GM12878 (cell line): ENCODE results near the gene C9orf40. TPM values are rescaled to one million over a fixed set of nuclear protein-coding genes. Genes with fewer than 3 reads are reported as not detected.

ENCODE experiments used
- ATAC-seq: fragments of 200-7000 bp; cut with Tn5 transposase; 3 replicates; pipeline ENCODE4 v1.9.1; 2020; ENCODE audit warnings: mild to moderate bottlenecking, moderate library complexity
- BruUV-seq: library from RNA; stranded (reverse); fragments of 400-500 nt; replicated peaks from 2 replicates; lab custom pipeline; 2021; lab: Mats Ljungman, UMichigan
- CTCF ChIA-PET: fragments of 300-600 bp; sonication (Branson Sonifier 250); formaldehyde crosslinking; extraction: SDS; loops from one replicate; lab custom pipeline; 2021; ENCODE audit warnings: inconsistent platforms; lab: Yijun Ruan, JAX
- POLR2A ChIA-PET: fragments of 350-600 bp; formaldehyde crosslinking; extraction: SDS; loops from one replicate; lab custom pipeline; 2021; ENCODE audit warnings: inconsistent platforms; lab: Charles Lee
- RAD21 ChIA-PET: fragments of 300-600 bp; sonication (Branson Sonifier 250); formaldehyde crosslinking; loops from one replicate; lab custom pipeline; 2023; ENCODE audit warnings: antibody characterized with exemption; ENCODE audit not compliant: unreplicated experiment; lab: Charles Lee
- SMC1A ChIA-PET: fragments of 300-600 bp; sonication (Branson Sonifier 250); formaldehyde crosslinking; loops from one replicate; lab custom pipeline; 2023; ENCODE audit not compliant: unreplicated experiment, uncharacterized antibody; lab: Charles Lee
- DNase-seq: peaks from one replicate; pipeline ENCODE4 v3.0.0-alpha.2; 2011; ENCODE audit warnings: low read depth, low spot score
- FAIRE-seq: peaks from 3 replicates; lab custom pipeline; 2011; peaks lifted over from hg19 to GRCh38; lab: Jason Lieb, UNC
- H2AFZ ChIP-seq: 2 replicates; pipeline ENCODE4 v1.6.0; 2011; ENCODE audit warnings: low read depth, low read length, control low read depth; ENCODE audit not compliant: control insufficient read depth
- H3K27ac ChIP-seq: 2 replicates; pipeline ENCODE4 v1.5.1; 2011; ENCODE audit warnings: control low read depth; ENCODE audit not compliant: control insufficient read depth, insufficient read depth
- H3K27me3 ChIP-seq, 2 experiments: replicated peaks in 1 of 2; 2 replicates each; pipeline versions ENCODE4 v1.6.0 to v1.6.1; 2011; ENCODE audit warnings: low read length in 1 of 2; ENCODE audit not compliant: control insufficient read depth in 2 of 2, insufficient read depth in 2 of 2
- H3K36me3 ChIP-seq, 2 experiments: 2 replicates each; pipeline ENCODE4 v1.5.1; 2011; ENCODE audit warnings: low read length in 1 of 2; ENCODE audit not compliant: control insufficient read depth in 2 of 2, insufficient read depth in 2 of 2
- H3K4me1 ChIP-seq: 2 replicates; pipeline ENCODE4 v1.6.1; 2011; ENCODE audit warnings: mild to moderate bottlenecking, low read length, moderate library complexity, mixed read lengths; ENCODE audit not compliant: control insufficient read depth, insufficient read depth
- H3K4me2 ChIP-seq: 2 replicates; pipeline ENCODE4 v1.6.0; 2011; ENCODE audit warnings: control low read depth; ENCODE audit not compliant: control insufficient read depth, insufficient read depth
- H3K4me3 ChIP-seq: fragments of 200-600 bp; sonication (generic); 2 replicates; pipeline ENCODE4 v1.5.1; 2016
- H3K79me2 ChIP-seq: 2 replicates; pipeline ENCODE4 v1.6.0; 2011; ENCODE audit warnings: low read length; ENCODE audit not compliant: control insufficient read depth, insufficient read depth
- H3K9ac ChIP-seq: 2 replicates; pipeline ENCODE4 v1.8.0; 2011; ENCODE audit warnings: low read length, control low read depth, mixed read lengths; ENCODE audit not compliant: control insufficient read depth, insufficient read depth
- H3K9me3 ChIP-seq: replicated peaks from 3 replicates; pipeline ENCODE4 v1.5.1; 2011; ENCODE audit warnings: mild to moderate bottlenecking, low read length; ENCODE audit not compliant: control insufficient read depth, insufficient read depth
- H4K20me1 ChIP-seq: 2 replicates; pipeline ENCODE4 v1.6.0; 2011; ENCODE audit not compliant: control insufficient read depth, insufficient read depth
- BACH1 ChIP-seq: fragments of 450-650 bp; IDR thresholded peaks from 2 replicates; pipeline ENCODE4 v1.6.1; 2017; ENCODE audit warnings: mild to moderate bottlenecking, borderline replicate concordance
- EED ChIP-seq: sonication (generic); IDR thresholded peaks from 2 replicates; pipeline ENCODE4 v1.6.1; 2016; ENCODE audit warnings: antibody characterized with exemption, low read depth
- EGR1 ChIP-seq, 2 experiments: IDR thresholded peaks; 1 replicate in 1 of 2; 2 replicates in 1 of 2; pipeline ENCODE4 v1.6.1; 2011 to 2012; ENCODE audit warnings: low read depth in 2 of 2, low read length in 2 of 2, borderline replicate concordance in 1 of 2, mild to moderate bottlenecking in 1 of 2, moderate library complexity in 1 of 2
- MEF2A ChIP-seq: IDR thresholded peaks from 2 replicates; pipeline ENCODE4 v1.6.1; 2011; ENCODE audit warnings: low read depth, mild to moderate bottlenecking, low read length, moderate library complexity; ENCODE audit not compliant: insufficient read depth
- NFYB ChIP-seq: IDR thresholded peaks from 2 replicates; pipeline ENCODE4 v1.6.1; 2011; ENCODE audit warnings: low read depth, mild to moderate bottlenecking, low read length, improper control_type of control experiment, moderate library complexity; ENCODE audit not compliant: insufficient read depth
- RAD21 ChIP-seq: IDR thresholded peaks from 2 replicates; pipeline ENCODE4 v1.6.1; 2011; ENCODE audit warnings: mild to moderate bottlenecking, low read depth, low read length, moderate library complexity; ENCODE audit not compliant: insufficient read depth
- SMAD1 ChIP-seq: fragments of 450-650 bp; IDR thresholded peaks from 2 replicates; pipeline ENCODE4 v1.6.1; 2018; ENCODE audit warnings: mild to moderate bottlenecking, low read depth; ENCODE audit not compliant: partially characterized antibody
- SUPT20H ChIP-seq: IDR thresholded peaks from 2 replicates; pipeline ENCODE4 v1.6.1; 2011; ENCODE audit warnings: low read depth, mild to moderate bottlenecking, low read length, moderate library complexity, borderline replicate concordance; ENCODE audit not compliant: control insufficient read depth
- ZBTB11 ChIP-seq: fragments of 450-650 bp; formaldehyde crosslinking; IDR thresholded peaks from 2 replicates; pipeline ENCODE4 v1.5.0; 2022; ENCODE audit warnings: mild to moderate bottlenecking, missing genetic modification characterization
- WGBS: methylation state at CpG from one replicate; pipeline ENCODE4 v1.1.6; 2016; ENCODE audit warnings: low lambda C conversion rate; ENCODE audit not compliant: insufficient replicate concordance, insufficient coverage; ENCODE audit errors: missing lambda C conversion rate; 5-methylcytosine and 5-hydroxymethylcytosine counted together
- in situ Hi-C: fragments of 300-500 bp; cut with MboI; formaldehyde crosslinking; loops from 9 replicates; pipeline ENCODE4 v1.14.3; 2018; ENCODE audit warnings: mixed read lengths
- intact Hi-C: fragments of 100-400 bp; cut with micrococcal nuclease; formaldehyde crosslinking; loops from one replicate; pipeline ENCODE4 v1.14.2; 2022; ENCODE audit not compliant: unreplicated experiment
- polyA plus RNA-seq, 11 experiments: library from polyadenylated mRNA; depleted of rRNA in 4 of 11; unstranded in 6 of 11; stranded (reverse) in 5 of 11; fragments of >200 nt; fragmentation: Nextera tagmentation in 4 of 11; fragmentation: Illumina TruSeq in 1 of 11; extraction: Ambion mirVana in 4 of 11; extraction: Trizol in 1 of 11; gene quantifications; 1 replicate in 1 of 11; 2 replicates in 10 of 11; pipeline versions ENCODE4 v1.2.1 to v1.2.3, GENCODE V29; 2011 to 2016; ENCODE audit warnings: inconsistent platforms in 2 of 11, missing spikeins in 2 of 11, low read depth in 1 of 11
- total RNA-seq, 4 experiments: library from RNA; depleted of rRNA in 3 of 4; stranded (reverse); fragments of >200 nt in 3 of 4; fragmentation: Illumina TruSeq in 1 of 4; extraction: Trizol in 1 of 4; gene quantifications; 2 replicates each; pipeline versions ENCODE4 v1.2.1 to v1.2.3, GENCODE V29; 2013 to 2021
- TF ChIP-seq, protein P1 (sequence below): fragments of 450-650 bp; IDR thresholded peaks from 2 replicates; pipeline ENCODE4 v1.6.1; 2017; ENCODE audit warnings: mild to moderate bottlenecking, moderate library complexity

The C9orf40 gene
- total and polyA plus RNA-seq, 10 of the 15 experiments (the other 5 are each of a cell fraction or from before 2014, with no cell fraction given) = 6.8 to 30.9 (median 11.5) TPM

DNA sequence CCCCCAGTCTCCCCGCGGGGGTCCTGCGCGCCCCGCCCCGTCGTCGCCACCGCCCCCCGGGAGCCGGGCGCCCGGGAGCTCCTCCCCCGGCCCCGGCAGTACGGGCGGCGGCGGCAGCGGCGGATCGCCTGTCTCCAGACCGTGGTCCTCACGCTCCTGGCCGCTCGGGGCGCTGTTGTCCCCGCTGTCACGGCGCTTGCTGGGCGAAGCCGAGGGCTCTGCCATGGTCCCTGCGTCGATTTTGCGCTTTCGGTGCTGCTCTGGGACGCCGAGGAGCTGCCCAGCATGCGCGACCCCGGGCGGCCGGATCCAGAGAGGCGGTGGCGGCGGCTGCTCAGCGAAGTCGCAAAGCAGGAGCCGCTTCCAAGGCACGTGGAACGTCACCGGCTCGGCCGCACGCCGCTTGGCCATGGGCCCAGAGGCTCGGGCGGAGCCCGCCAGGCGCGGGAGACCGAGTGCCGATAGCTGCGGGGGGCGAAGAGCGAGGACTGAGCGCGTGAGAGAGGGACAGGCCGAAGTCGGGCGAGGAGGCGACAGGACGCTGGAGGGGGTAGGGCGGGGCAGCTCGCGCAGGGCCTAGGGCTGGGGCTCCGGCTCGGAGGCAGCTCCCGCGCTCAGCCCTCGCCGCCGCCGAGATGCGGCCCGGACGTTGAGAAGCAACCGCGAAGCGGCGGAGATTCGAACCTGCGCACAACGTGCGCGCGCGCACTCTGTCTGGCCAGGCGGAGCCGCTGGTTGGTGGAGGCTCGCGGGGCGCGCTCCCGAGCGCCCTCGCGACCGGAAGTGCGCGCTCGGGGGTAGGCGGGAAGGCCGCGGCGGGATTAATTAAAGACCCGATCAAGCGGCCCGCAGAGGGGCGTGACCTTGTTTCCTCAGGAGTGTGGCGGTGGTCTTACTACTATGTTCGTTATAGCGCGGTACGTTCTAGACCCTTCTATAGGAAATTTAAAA is at the start of gene C9orf40 (continued):
- peak; percentile 52; the same call in 1 of the 2 replicates for TF ChIP-seq NFYB

- H3K4me1 ChIP-seq = peaks cover 8% of the 10 kb centered on the region
- SMC1A ChIA-PET = interaction anchor here (0.9 to 11.1 kb wide), 6 partner anchors 15 to 237 kb away, joined by 3 to 127 read pairs (median 3); no protein-coding TSS in a partner anchor
- H3K79me2 ChIP-seq = no peaks in the 10 kb centered on the region
- RAD21 ChIA-PET = interaction anchor here (0.9 to 2.0 kb wide), 4 partner anchors 24 to 223 kb away, joined by 3 to 7 read pairs (median 4); partner anchors contain the start of gene CARNMT1
- intact Hi-C loops (loop anchor here (1.0 to 2.0 kb wide), 3 partner anchors 49 to 228 kb away; partner anchors contain the start of gene C9orf40), in situ Hi-C loops (loop anchor here (5.0 kb wide), 1 partner anchor 230 kb away; no protein-coding TSS in a partner anchor)
- H3K4me3 ChIP-seq = no peak overlapping the region
- H3K9me3 ChIP-seq = no peaks in the 10 kb centered on the region
- FAIRE-seq (peak; percentile 56), ATAC-seq (peak; percentile 96), DNase-seq (peak; percentile 36)
- no peak overlapping the region for H3K9ac ChIP-seq
- CTCF ChIA-PET = interaction anchor here (0.8 to 16.9 kb wide), 14 partner anchors 9 to 228 kb away, joined by 3 to 320 read pairs (median 4); partner anchors contain the start of gene C9orf40
- no TSS peak for BruUV-seq
- POLR2A ChIA-PET = no interaction called here
- peak overlapping the region; percentile 44 for H2AFZ ChIP-seq
- 72% methylated on average over 4 of the region's 4 CpGs for WGBS
- H3K27me3 ChIP-seq = no peaks in the 10 kb centered on the region
- no peak overlapping the region for H3K4me2 ChIP-seq
- H3K36me3 ChIP-seq = no peaks in the 10 kb centered on the region
- H4K20me1 ChIP-seq = no peaks in the 10 kb centered on the region
- H3K27ac ChIP-seq = no peak overlapping the region
- TF ChIP-seq BACH1 (no peak), ZBTB11 (CRISPR knock-in tag) (no peak), RAD21 (peak; percentile 87), EGR1 (IDR thresholded peaks at IDR 0.05; ENCODE audit: borderline replicate concordance in 1 of 2, low read depth in 2 of 2, low read length in 2 of 2) (no peak), MEF2A (0 out of 2 replicates have a peak, but pooled peaks have one; percentile 28), SUPT20H (no peak), SMAD1 (no peak), EED (no peak)
- TF ChIP-seq, protein P1, sequence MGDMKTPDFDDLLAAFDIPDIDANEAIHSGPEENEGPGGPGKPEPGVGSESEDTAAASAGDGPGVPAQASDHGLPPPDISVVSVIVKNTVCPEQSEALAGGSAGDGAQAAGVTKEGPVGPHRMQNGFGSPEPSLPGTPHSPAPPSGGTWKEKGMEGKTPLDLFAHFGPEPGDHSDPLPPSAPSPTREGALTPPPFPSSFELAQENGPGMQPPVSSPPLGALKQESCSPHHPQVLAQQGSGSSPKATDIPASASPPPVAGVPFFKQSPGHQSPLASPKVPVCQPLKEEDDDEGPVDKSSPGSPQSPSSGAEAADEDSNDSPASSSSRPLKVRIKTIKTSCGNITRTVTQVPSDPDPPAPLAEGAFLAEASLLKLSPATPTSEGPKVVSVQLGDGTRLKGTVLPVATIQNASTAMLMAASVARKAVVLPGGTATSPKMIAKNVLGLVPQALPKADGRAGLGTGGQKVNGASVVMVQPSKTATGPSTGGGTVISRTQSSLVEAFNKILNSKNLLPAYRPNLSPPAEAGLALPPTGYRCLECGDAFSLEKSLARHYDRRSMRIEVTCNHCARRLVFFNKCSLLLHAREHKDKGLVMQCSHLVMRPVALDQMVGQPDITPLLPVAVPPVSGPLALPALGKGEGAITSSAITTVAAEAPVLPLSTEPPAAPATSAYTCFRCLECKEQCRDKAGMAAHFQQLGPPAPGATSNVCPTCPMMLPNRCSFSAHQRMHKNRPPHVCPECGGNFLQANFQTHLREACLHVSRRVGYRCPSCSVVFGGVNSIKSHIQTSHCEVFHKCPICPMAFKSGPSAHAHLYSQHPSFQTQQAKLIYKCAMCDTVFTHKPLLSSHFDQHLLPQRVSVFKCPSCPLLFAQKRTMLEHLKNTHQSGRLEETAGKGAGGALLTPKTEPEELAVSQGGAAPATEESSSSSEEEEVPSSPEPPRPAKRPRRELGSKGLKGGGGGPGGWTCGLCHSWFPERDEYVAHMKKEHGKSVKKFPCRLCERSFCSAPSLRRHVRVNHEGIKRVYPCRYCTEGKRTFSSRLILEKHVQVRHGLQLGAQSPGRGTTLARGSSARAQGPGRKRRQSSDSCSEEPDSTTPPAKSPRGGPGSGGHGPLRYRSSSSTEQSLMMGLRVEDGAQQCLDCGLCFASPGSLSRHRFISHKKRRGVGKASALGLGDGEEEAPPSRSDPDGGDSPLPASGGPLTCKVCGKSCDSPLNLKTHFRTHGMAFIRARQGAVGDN = no peak
Measured at GRCh38 chr9:75001719-75002421, 49.2 kb upstream of the C9orf40 start.
